ENCODE data around the gene ZNF33B. TPM values are rescaled to one million over a fixed set of nuclear protein-coding genes. Genes with fewer than 3 reads are reported as not detected.

ZNF33B gene

DNA sequence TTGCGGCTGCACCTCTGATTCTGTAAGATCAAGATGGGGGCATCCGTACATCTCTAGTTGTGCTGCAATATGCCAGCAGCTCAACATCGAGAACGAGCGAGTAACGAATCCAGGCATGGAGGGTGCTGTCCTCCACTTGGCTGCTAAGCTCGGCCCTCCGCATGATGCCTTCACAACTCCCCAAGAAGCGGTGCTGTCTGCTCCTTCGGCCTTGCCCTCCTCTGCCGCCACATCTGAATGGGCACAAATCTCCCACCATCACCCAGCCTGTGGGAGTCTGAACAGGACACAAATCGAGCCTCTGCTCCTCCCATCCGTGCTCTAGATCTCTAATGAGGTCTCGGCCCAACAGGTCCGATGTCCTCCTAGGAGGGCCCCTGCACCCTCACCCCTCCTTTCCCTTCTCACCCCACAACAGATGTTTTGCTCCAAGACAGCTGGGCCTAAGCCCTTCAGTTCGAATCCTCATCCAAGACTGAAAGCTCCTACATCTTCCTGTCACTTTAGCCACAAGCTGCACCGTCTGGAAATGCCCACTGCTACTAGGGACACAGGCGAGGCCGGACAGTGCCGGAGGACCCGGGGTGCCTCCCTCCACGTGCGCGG lies 86.7 kb downstream of the ZNF33B start:
- Histone ChIP-seq H3K27me3 (ENCODE audit: control insufficient read depth, insufficient read depth, low read length) (no peaks in the 10 kb centered on the region), H3K4me1 (ENCODE audit: control insufficient read depth, insufficient read depth, low read length) (peaks cover 10% of the 10 kb centered on the region), H3K36me3 (ENCODE audit: insufficient read depth, low read length) (no peaks in the 10 kb centered on the region), H3K9me3 (replicated peaks; ENCODE audit: low read length) (no peaks in the 10 kb centered on the region), H3K9ac (ENCODE audit: low read depth, low read length) (peak overlapping the region; percentile 82), H3K4me2 (ENCODE audit: low read length) (peak overlapping the region; percentile 89), H3K4me3 (ENCODE audit: low read length) (peak overlapping the region; percentile 95)

DNA sequence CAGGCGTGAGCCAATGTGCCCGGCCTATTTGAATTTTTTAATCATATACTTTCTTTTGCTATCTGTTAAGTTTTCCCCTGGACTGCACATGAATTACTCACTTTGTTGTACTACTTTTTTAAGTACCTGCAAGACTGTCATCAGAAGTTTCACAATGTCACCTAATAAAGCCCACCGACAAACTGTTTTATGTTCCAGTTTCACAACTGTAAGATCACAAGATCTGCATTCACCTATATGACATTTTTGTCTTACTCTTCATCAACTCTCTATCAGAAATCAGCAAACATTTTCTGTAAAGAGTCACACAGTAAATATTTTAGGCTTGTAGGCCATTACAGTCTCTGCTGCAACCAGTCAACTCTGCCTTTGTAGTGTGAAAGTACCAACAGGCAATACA lies 88.5 kb downstream of the ZNF33B start:
- Histone ChIP-seq H3K36me3 (ENCODE audit: insufficient read depth, low read length) (no peaks in the 10 kb centered on the region), H3K4me2 (ENCODE audit: low read length) (no peak overlapping the region), H3K27me3 (ENCODE audit: control insufficient read depth, insufficient read depth, low read length) (no peaks in the 10 kb centered on the region), H3K9ac (ENCODE audit: low read depth, low read length) (no peak overlapping the region), H3K4me1 (ENCODE audit: control insufficient read depth, insufficient read depth, low read length) (peaks cover 10% of the 10 kb centered on the region), H3K4me3 (ENCODE audit: low read length) (no peak overlapping the region), H3K9me3 (replicated peaks; ENCODE audit: low read length) (no peaks in the 10 kb centered on the region)

DNA sequence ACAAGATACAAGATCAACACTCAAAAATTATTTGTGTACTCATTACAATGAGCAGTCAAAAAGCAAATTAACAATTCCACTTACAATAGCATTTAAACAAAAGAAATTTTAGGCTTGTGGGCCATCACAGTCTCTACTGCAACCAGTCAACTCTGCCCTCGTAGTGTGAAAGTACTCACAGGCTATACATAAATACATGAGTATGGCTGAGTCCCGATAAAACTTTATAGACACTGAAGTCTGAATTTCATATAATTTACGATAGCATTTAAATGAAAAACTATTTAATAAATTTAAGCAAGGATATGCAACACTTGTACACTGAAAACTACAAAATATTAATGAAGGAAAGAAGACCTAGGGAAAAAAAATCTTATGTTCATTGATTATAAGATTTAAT lies 90.1 kb downstream of the ZNF33B start:
- Histone ChIP-seq H3K4me3 (ENCODE audit: low read length) (no peak overlapping the region), H3K4me2 (ENCODE audit: low read length) (no peak overlapping the region), H3K36me3 (ENCODE audit: insufficient read depth, low read length) (no peaks in the 10 kb centered on the region), H3K9ac (ENCODE audit: low read depth, low read length) (no peak overlapping the region), H3K9me3 (replicated peaks; ENCODE audit: low read length) (no peaks in the 10 kb centered on the region), H3K27me3 (ENCODE audit: control insufficient read depth, insufficient read depth, low read length) (no peaks in the 10 kb centered on the region), H3K4me1 (ENCODE audit: control insufficient read depth, insufficient read depth, low read length) (peaks cover 10% of the 10 kb centered on the region)

DNA sequence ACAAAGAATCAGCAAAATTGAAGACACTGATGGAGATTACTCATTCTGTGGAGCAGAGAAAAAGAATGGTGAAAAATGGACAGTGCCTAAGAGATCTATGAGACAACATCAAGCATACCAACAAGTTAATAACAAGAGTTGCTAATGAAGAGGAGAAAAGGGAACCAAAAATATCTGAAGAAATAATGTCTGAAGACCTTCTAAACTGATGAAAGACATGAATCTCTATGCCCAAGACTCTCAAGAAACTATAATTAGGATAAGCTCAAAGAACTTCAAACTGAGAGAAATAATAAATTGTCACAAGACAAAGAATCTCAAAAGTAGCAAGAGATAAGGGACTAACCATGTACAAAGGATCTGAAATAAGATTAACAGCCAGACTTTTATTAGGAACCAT lies 93.4 kb downstream of the ZNF33B start:
- Histone ChIP-seq H3K36me3 (ENCODE audit: insufficient read depth, low read length) (no peaks in the 10 kb centered on the region), H3K4me2 (ENCODE audit: low read length) (no peak overlapping the region), H3K4me3 (ENCODE audit: low read length) (no peak overlapping the region), H3K9me3 (replicated peaks; ENCODE audit: low read length) (no peaks in the 10 kb centered on the region), H3K4me1 (ENCODE audit: control insufficient read depth, insufficient read depth, low read length) (no peaks in the 10 kb centered on the region), H3K9ac (ENCODE audit: low read depth, low read length) (no peak overlapping the region), H3K27me3 (ENCODE audit: control insufficient read depth, insufficient read depth, low read length) (no peaks in the 10 kb centered on the region)

DNA sequence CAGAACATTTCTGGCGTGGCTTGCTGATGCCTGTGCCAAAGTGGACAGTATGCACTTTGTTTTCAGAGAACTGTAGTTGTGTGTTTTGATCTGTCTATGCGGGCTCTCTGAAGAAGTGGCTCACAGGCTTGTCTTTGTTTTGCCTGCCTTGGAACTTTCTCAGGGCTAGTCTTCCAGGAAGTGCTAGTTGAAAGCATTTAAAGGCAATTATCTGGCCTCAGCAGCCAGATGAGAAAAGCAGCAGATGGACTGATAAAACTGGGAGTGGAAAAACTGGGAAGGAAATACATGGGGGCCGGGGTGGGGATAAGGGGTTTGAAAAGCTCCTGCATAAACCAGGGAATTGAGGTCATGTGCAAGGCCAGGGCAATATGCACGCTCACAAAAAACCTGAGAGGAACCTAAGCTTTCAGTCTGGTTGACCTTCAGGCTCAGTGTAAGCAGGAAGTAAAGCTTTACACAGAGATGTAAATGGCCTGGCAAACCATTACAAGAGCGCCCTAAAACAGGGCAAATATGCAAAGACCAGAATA lies 94.5 kb downstream of the ZNF33B start:
- H3K9me3 ChIP-seq (replicated peaks; ENCODE audit: low read length) = no peaks in the 10 kb centered on the region
- no peaks in the 10 kb centered on the region for H3K4me1 ChIP-seq (ENCODE audit: control insufficient read depth, insufficient read depth, low read length)
- H3K36me3 ChIP-seq (ENCODE audit: insufficient read depth, low read length) = peaks cover 7% of the 10 kb centered on the region
- no peaks in the 10 kb centered on the region for H3K27me3 ChIP-seq (ENCODE audit: control insufficient read depth, insufficient read depth, low read length)
- no peak overlapping the region for H3K4me3 ChIP-seq (ENCODE audit: low read length)
- H3K9ac ChIP-seq (ENCODE audit: low read depth, low read length) = no peak overlapping the region
- H3K4me2 ChIP-seq (ENCODE audit: low read length) = no peak overlapping the region

Small RNA genes lying within 50 kb of the gene (small RNA-seq; reads per million reads assigned to genes)
- gene AL022345.1 (not detected), gene AL022345.2 (not detected), gene AL022345.3 (not detected), gene FXYD6P1 (not detected), gene RNU6-1170P (not detected)
